Ectodermal cell (in vitro differentiated cells): ENCODE measurements around the gene TOP3A.

Experiments
- H3K27ac ChIP-seq: 2 replicates; pipeline ENCODE4 v1.7.0; 2013; ENCODE audit warnings: mild to moderate bottlenecking, low read depth, low read length; ENCODE audit not compliant: insufficient read depth, poor library complexity, severe bottlenecking
- H3K27me3 ChIP-seq: 2 replicates; pipeline ENCODE4 v1.7.0; 2013; ENCODE audit warnings: mild to moderate bottlenecking, low read length; ENCODE audit not compliant: insufficient read depth, control insufficient read depth, poor library complexity, severe bottlenecking
- H3K36me3 ChIP-seq: one replicate; pipeline ENCODE4 v1.7.0; 2013; ENCODE audit warnings: low read length; ENCODE audit not compliant: control insufficient read depth, insufficient read depth
- H3K4me1 ChIP-seq: one replicate; pipeline ENCODE4 v1.7.0; 2013; ENCODE audit warnings: low read length; ENCODE audit not compliant: control insufficient read depth, insufficient read depth
- H3K4me3 ChIP-seq: 2 replicates; pipeline ENCODE4 v1.7.0; 2013; ENCODE audit warnings: low read depth, low read length, control low read depth; ENCODE audit not compliant: insufficient read depth
- H3K9me3 ChIP-seq: 2 replicates; pipeline ENCODE4 v1.7.0; 2013; ENCODE audit warnings: mild to moderate bottlenecking, low read length, moderate library complexity; ENCODE audit not compliant: control insufficient read depth
- WGBS, 2 experiments: methylation state at CpG; one replicate each; pipeline ENCODE4 v1.1.7; 2013; ENCODE audit warnings: missing lambda C conversion rate in 2 of 2; 5-methylcytosine and 5-hydroxymethylcytosine counted together

TOP3A gene

DNA sequence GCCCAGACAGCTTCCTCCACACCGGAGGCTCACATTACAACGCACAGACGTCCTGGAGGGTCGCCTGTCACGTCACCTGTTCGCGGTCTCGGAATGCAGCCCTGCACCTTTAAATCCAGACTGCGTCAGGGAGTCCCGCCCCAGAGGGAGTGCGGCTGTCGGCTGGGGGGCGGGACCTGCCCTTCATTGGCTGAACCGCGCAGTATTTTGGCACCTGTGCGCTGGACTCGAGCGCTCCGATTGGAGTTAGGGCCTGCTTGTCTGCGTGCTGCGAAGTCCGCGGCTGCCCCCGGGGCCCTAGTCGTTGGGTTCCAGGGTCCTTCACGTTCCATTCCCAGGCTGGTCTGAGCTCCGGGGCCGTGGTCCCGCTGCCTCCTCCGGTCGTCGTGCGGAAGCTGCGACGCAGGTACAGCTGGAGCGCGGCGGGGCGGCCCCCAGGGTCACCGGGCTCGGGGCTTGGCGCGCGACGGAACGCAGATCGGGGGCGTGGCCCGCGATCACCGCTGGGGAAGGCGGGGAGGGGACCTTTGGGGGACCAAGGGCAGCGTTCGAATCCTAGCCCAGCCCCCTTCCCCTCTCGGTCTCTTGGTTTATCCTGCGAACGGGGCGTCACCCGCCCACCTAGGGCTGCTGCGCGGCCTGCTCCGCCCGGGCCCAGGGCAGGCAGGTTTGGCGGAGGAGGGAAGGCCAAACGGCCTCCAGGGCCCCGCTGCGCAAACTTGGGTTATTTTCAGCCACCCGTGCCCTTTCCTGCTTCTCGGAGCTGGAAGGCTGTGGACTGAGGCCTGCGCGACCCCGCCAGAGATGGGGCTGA, 54.3 kb downstream of the TOP3A start, which contains the start of gene MIEF2:
MIEF2 (plus strand) TSS at position 331 of the 814 bp plus-strand sequence. CDS start 2,059 bp downstream, outside the sequence.
- WGBS, 2 experiments = 0% methylated on average over 72 of the region's 72 CpGs

DNA sequence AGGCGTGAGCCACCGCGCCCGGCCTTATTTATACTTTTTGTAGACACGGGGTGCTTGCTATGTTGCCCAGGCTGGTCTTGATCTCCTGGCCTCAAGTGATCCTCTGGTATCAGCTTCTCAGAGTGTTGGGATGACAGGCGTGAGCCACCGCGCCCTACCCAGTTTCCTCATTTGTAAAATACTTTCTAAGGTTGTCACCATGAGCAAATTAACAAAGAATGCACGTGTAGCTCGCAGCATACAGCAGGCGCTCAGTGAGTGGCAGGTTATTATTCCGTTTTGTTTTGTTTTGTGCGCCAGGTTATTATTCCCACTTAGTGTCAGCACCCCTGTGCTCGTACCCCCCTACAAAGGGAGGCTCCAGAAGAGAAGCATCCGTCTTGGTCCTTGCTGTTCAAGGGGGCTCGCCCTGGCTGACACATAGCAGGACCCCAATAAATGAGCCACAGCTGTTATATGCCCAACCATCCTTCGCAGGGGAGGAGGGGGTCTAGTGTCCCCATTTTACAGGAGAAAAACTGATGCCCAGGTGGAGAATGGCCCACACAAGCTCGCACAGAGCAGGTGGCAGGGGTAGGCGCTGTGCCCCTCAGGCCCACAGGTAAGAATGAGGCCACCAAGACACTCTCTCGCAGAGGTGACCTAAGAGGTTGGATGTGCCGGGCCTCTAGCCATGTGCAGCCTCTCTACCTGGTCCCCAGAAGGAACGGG, 55.0 kb downstream of the TOP3A start:
- H3K27ac ChIP-seq = no peak overlapping the region
- H3K36me3 ChIP-seq = peaks cover 12% of the 10 kb centered on the region
- H3K4me1 ChIP-seq = peaks cover 18% of the 10 kb centered on the region
- WGBS, 2 experiments = 78% methylated on average over 22 of the region's 22 CpGs
- no peaks in the 10 kb centered on the region for H3K27me3 ChIP-seq
- peak overlapping the region; percentile 73 for H3K4me3 ChIP-seq
- no peaks in the 10 kb centered on the region for H3K9me3 ChIP-seq

More for the DNA sequence above, 54.3 kb downstream of the TOP3A start, which contains the start of gene MIEF2:
- Histone ChIP-seq H3K9me3 (no peaks in the 10 kb centered on the region), H3K27me3 (no peaks in the 10 kb centered on the region), H3K4me1 (peaks cover 18% of the 10 kb centered on the region), H3K4me3 (peak within 1 kb of the TSS; percentile 73), H3K36me3 (peaks cover 8% of the 10 kb centered on the region), H3K27ac (peak within 1 kb of the TSS; percentile 52)

DNA sequence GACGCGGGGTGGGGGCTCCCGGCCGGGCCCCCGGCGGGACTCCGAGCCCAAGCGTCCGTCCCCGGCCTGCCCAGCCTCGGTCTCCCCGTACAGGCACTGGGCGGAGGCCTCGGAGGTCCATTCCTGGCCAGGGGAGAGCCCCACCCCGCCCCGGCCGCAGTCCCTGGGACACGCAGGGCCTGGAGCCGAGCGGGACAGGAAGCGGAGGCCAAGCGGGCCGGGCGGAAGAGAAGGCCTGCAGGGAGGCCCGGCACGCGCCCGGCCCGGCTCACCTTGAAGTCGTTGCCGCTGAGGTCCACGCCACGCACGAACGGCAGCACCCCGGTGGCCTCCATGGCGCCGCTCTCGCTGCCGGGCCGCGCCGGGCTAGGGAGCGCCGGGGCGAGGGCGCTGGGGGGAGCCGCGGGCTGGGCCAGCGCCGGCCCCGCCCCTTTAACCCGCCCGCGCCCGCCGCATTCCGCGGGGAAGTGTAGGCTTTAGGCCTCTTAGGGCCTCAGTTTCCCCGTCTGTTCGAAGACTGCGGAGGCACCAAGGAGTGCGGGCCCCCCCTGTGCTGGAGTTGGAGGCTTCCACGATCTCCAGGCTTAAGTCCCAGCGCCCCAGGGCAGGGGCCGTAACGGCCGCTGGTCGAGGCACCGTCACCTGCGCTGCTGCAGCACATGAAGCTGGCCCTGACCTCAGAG, 56.3 kb downstream of the TOP3A start, which contains the start of gene FLII:
FLII (minus strand) TSS at position 383 of the 683 bp plus-strand sequence; CDS start at position 335, 48 bp downstream.
- Histone ChIP-seq H3K27me3 (no peaks in the 10 kb centered on the region), H3K9me3 (no peaks in the 10 kb centered on the region), H3K4me1 (peaks cover 18% of the 10 kb centered on the region), H3K4me3 (peak within 1 kb of the TSS; percentile 85), H3K36me3 (peaks cover 24% of the 10 kb centered on the region), H3K27ac (peak within 1 kb of the TSS; percentile 65)
- 3% methylated on average over 71 of the region's 71 CpGs for WGBS, 2 experiments

DNA sequence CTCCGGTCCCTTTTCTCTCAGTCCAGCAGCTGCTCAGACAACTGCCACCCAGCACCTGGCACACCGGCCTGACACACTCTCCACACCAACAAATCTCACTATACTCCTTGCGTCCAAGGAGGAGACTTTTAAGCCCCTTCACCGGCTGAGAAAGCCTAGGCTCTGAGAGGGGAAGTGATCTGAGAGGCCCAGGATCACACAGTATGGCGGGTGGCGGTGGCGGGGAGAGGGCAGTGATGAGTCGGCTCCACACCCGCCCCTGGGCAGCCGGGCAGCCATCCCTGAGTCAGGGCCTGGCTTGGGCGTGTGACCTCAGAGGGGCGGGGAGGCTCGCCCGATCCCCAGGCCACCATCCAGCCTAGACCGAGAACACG, 56.8 kb downstream of the TOP3A start:
- H3K4me3 ChIP-seq = peak overlapping the region; percentile 85
- H3K27ac ChIP-seq = peak overlapping the region; percentile 65
- peaks cover 24% of the 10 kb centered on the region for H3K36me3 ChIP-seq
- 0 to 1% methylated on average over 16 of the region's 16 CpGs for WGBS, 2 experiments
- H3K4me1 ChIP-seq = peaks cover 18% of the 10 kb centered on the region
- no peaks in the 10 kb centered on the region for H3K27me3 ChIP-seq
- no peaks in the 10 kb centered on the region for H3K9me3 ChIP-seq

DNA sequence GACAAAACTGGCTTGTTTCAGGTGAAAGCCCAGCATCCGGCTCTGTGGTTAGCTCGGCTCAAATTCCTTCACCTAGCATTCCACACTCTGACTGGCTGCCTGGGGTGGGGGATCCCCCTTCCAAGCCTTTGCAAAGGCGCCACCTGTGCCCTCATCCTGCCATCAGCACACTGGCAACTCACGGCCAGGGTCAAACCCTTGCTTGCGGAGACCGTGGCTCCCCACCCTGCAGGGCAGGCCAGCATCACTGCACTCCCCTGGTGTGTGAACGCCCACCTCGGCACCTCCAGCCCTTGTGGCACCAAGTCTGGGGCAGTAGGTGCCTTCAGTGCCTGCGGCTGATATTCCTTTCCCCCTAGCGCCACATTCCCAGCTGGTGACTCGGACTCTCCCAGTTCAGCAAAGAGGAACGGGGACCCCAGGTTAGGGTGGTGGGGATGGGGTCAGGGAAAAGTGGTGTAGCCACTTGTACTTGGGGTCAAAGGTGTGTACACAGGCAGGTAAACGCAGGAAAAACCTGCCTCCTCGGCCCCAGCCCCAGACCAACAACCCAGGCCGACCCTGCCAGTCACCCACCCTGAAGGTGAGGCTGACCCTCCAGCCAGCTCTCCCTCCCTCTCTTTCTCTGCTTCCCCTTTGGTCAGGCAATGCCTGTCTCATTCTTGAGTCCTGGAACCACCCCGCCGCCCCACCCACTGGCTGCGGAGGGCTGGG, 57.4 kb downstream of the TOP3A start:
- Histone ChIP-seq H3K9me3 (no peaks in the 10 kb centered on the region), H3K27ac (peak overlapping the region; percentile 65), H3K27me3 (no peaks in the 10 kb centered on the region), H3K36me3 (peaks cover 26% of the 10 kb centered on the region), H3K4me3 (peak overlapping the region; percentile 85), H3K4me1 (peaks cover 18% of the 10 kb centered on the region)
- 23 to 28% methylated on average over 18 of the region's 18 CpGs for WGBS, 2 experiments

DNA sequence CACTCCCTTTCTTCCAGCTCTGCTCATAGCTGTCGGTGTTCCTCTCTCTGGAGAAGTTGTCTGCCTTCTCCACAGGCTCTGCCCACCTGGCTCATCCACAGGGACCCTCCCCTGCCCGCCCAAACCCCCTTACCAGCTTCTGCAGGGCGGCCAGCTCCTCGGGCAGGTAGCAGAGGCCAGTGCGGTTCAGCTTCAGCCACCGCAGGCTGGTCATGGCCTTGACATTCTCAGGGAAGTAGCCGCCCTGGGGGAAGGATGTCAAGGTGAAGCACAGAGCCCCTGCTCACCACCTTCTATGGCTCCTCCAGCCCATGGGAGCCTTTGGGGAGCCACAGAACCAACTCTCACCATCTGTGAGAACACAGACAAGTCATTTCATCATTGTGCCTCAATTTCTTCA, 58.0 kb downstream of the TOP3A start:
- Histone ChIP-seq H3K9me3 (no peaks in the 10 kb centered on the region), H3K27me3 (no peaks in the 10 kb centered on the region), H3K4me1 (peaks cover 15% of the 10 kb centered on the region), H3K4me3 (no peak overlapping the region), H3K27ac (no peak overlapping the region), H3K36me3 (peaks cover 30% of the 10 kb centered on the region)
- 93% methylated on average over 7 of the region's 7 CpGs for WGBS, 2 experiments

DNA sequence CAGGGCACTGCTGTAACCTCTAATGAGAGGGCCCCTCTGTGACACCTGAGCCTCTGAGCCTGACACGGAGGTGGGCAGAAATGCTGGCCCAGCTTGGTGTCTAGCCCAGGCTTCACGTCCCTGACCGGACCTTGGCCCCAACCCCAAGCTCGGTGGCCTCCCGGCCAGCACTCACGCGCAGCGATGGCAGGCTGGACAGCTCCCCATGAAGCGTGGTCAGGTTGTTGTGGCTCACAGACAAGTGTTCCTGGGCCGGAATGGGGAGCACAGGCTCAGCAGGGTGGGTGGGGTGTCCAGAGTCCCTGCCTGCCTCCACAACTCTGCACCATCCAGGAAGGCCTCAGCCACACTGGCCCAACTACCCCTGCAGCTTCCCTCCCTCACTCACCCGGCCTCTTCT, 58.4 kb downstream of the TOP3A start:
- Histone ChIP-seq H3K27me3 (no peaks in the 10 kb centered on the region), H3K9me3 (no peaks in the 10 kb centered on the region), H3K4me3 (no peak overlapping the region), H3K36me3 (peaks cover 31% of the 10 kb centered on the region), H3K27ac (no peak overlapping the region), H3K4me1 (peaks cover 11% of the 10 kb centered on the region)
- WGBS, 2 experiments = 92 to 97% methylated on average over 11 of the region's 11 CpGs

DNA sequence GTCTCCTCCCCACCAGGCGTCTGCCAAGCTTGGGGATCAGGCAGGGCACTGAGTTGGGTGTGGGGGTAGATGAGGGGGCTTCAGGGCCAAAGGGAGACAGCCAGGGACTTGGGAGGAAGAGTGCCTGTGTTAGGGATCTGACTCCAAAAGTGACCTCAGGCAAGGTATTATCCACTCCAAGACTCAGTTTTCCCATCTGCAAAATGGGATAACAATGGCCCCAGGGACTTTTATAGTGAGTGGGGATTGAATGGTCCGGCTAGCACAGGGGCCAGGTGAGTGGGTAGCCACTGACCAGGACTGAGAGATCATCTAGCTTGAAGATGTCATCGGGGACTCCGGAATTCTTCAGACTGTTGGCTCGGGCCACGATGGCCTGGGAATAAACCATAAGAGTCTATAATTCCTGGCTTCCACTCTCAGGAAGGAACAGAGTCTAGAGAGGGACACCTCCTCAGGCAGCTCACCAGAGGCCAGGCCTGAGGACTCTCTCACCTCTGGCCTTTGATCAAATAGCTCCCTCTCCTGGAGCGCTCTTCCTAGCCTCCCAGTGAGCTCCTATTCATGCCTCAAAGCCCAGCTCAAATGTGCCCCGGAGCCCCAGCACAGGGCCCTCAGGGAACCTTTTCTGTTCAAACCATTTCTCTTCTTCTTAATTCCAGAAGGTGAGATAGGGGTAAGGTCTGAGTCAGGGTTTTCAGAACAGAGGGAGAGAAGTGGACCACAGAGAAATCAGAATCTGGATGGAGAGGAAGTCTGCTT, 59.7 kb downstream of the TOP3A start:
- no peaks in the 10 kb centered on the region for H3K27me3 ChIP-seq
- H3K36me3 ChIP-seq = peaks cover 36% of the 10 kb centered on the region
- H3K4me3 ChIP-seq = no peak overlapping the region
- no peak overlapping the region for H3K27ac ChIP-seq
- peaks cover 9% of the 10 kb centered on the region for H3K4me1 ChIP-seq
- no peaks in the 10 kb centered on the region for H3K9me3 ChIP-seq
- WGBS, 2 experiments = 92 to 93% methylated on average over 8 of the region's 8 CpGs
